ENCODE data around the gene LPIN1.

LPIN1 gene

DNA sequence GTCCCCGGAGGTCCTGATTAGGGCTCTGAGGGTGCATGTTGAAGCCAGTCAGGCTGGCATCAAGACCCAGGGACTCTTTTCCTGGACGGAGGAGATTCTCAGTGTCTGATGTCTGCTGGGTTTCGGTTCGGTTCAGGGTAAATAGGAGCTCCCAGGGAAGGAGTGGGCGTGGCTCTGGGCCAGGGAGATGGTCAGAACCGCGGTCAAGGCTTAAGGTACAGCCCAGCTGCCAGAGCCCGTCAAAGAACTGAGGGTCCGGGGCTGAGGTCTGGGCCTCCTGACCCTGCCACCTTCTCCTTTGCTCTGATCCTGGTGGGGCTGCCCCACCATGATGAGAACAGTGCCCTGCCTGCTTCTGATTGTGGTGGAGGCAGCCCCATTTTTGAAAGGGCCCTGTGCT is 39.8 kb downstream of the LPIN1 start:
- no peak for DNase-seq

DNA sequence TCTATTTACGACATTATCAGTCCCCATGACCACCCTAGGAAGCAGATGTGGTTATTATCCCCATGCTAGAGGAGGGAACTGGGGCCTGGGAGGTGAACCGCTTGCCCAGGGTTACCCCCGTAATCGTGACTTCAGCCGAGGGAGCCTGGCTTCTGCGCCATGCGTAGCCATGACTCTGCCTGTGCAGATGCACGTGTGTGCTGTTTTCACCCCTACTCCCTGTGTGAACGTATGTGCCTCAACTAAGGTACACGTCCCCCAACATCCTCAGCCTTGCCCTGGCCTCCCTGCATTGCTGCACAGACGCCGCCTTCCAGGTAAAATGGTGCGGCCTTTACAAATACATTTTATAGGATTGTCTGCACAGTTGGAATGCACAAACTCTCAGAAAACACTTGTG is 40.2 kb downstream of the LPIN1 start:
- no peak for DNase-seq

DNA sequence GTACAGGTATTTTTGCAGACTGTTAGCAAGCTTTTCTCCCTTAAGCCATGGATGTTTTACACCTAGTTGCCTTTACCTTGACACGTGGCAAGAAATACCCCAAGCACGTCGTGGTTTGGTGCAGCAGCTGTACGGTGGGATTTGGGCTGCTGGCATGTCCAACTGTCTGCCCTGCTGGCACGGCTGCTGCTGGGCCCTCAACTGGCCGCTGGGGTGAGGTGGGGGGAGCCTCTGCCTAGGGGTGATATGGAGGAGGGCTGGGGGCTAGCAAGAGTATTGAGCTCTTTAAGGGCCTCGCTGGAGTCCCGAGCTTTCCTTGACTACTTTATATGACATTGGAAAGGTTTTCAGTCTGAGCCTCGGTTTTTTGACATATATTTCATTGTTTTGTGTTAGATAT is 41.6 kb downstream of the LPIN1 start:
- no peak for DNase-seq

DNA sequence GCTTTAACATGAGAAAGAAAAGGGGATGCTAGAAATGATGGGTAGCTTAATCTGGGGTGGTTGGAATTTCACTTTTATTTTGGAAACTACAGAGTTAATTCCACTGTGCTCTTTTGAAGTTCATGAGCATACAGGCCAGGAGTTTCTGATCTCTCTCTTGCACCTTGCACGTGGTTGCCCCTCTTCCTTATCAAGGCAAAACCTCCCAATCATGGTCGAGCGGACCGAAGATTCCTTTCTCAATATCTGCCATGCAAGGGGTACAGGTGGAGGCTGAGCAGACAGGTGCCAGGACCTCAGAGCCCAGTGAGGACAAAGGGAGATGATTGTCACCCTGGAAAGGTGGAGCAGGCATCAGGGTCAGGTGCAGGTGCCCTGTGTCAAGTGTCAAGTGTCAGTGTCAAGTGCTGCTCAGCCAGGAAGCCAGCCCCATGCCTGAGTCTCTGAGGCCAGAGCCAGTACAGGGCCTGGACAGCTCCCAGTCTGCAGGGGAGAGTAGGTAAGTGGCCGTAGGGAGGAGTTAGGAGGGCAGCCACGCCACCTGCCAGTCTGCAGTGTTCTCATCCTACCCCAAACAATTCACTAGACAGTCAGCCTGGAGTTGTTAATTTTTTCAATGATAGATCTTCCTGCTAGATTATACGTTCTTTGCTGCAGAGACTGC is 42.2 kb downstream of the LPIN1 start:
- DNase-seq = no peak

DNA sequence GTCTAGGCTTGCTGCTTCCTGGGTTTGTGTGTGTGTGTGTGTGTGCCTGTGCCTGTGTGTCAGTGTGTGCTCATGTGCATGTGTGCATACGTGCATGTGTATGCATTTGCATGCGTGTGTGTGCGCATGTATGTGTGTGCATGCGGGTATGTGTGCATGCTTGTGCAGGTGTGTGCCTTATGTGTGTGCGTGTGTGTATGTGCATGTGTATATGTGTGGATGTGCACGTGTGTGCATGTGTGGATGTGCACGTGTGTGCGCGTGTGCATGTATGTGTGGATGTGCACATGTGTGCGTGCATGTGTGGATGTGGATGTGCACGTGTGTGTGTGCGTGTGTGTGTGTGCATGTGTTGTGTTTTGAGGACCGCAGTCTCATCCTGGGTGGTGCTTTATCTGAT is 42.8 kb downstream of the LPIN1 start:
- no peak for DNase-seq

DNA sequence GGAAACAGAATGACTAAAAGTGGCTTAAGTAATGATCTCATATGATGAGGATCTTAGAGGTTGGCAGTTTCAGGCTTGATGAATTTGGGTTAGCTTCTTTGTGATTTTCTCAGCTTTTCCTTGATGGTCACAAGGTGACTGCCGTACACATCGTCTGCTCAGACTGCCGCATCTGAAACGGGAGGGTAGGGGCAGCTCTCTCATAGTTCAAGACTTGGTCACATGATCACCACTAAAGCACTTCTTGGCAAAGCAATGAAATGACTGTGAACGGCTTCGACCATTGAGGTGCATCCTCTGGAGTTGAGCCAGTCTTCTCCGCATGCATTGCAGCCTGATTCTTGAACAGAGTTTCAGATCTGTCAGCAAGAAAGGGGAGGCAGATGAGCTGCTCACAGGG is 43.8 kb downstream of the LPIN1 start:
- no peak for DNase-seq

DNA sequence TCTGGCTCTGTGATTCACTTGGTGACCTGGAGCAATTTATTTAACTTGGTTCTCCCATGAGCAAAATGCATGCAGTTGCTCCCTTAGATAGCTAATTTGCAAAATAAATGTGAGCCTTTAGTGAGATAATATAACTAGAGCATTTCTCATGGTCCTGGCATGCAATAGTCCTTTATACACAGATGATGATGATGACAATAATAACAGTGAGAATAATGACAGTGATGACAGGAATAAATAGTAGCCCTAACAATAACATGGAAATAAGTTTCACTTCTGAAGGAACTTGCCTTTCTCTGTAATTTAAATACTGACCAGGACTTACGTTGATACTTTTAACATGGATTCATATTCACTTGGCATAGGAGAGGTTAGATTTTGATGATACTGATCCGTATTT is 49.2 kb downstream of the LPIN1 start:
- no peak for DNase-seq

DNA sequence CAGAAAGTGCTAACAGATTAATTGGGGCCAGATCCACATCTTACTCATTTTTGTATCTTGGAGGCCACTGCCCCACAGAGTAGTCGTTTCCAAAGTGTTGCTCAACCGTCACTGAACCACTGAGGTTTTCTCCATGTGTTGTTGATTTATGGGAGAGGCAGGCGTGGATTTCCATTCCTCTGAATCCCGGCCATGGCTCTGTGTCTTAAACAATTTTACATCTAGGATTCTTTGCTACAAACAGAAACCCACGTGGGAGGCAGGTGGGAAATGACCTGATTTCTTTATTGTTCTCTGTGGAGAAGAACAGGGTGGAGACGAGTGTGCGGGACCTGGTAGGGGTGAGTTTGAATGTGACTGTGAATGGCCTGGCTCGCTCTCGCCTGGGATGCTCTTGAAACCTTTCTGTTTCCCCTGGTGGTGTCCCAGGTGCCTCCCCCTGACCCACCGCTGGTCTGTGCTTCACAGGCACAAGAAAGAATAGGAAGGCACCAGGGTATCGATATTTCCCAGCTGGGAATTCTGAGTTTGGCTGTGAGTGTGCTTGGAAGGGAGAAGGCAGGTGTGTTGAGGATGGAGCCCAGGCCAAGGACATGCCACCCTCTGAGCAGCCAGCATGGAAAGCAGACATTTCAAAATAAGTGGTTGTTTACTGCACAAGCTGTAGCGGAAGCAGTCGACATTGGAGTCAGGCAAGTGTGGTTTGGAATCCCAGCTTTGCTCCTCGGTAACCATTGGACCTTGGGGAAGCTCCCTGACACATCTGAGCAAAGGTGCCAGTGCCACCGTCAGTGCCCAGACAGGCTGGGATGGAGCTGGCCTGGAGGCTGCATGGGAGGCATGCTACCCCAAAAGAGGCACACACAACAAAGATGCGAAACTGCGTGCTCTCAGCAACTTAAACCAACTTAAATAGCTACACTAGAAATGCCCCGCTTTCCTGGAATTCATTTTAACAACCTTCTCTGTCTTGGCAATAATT is 50.0 kb downstream of the LPIN1 start:
- no peak for DNase-seq

DNA sequence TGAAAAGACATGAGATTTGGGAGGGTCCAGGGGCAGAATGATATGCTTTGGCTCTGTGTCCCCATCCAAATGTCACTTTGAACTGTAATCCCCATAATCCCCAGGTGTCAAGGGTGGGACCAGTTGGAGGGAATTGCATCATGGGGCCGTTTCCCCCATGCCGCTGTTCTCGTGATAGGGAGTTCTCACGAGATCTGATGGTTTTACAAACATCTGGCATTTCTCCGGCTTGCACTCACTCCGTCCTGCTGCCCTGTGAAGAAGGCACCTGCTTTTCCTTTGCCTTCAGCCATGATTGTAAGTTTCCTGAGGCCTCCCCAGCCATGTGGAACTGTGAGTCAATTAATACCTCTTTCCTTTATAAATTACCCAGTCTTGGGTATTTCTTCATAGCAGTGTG is 51.4 kb downstream of the LPIN1 start:
- no peak for DNase-seq

DNA sequence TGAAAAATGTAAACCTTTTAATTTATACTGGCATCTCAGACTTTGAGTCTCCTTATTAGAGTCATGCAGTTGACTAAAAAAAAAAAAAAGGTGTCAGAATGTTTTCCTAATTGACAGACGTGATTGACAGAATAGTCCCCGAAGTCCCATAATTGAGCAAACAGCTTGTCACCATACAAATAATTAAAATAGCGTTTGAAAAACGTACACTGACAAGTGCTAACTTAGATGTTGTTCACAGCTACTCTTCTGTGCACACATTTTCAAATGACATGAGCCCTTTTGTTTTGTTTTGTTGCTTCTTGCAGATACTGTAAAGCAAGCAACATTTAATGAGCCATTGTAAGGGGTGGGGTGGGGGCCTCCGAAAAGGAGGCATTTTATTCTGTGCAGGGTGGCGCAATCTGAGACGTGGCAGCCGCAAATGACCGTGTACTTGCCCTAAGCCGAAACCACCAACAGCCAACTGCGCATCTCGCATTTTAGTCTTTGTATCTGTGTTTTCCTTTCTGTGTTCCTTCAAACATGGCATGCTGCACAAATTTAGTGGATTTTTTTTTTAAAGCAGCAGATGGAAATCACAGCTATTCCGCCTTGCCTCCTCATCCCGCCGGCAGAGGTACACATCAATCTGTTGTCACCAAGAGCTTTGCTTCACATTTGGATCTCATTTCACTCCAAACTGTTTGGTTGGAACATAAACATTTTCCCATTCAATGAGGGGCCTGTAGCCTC is 52.4 kb downstream of the LPIN1 start:
- DNase-seq = no peak

DNA sequence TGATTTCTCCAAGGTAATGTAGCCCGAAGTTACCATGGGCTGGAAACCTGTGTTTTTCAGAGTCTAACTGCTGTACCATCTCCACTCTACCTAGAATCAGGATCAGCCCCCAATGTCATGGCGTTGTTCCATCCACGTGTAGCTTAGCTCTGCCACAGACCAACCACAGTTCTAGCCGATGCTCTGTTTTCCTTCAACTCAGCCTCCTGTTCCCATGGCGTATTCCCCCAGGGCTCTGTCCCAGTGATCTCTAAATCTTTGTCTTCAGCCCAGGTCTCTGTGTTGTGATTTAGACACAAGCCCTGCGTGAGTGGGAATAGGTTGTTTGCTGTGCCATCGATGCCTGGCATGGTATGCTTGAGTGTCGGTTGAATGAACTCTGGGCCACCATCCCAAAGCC is 53.4 kb downstream of the LPIN1 start:
- no peak for DNase-seq

DNA sequence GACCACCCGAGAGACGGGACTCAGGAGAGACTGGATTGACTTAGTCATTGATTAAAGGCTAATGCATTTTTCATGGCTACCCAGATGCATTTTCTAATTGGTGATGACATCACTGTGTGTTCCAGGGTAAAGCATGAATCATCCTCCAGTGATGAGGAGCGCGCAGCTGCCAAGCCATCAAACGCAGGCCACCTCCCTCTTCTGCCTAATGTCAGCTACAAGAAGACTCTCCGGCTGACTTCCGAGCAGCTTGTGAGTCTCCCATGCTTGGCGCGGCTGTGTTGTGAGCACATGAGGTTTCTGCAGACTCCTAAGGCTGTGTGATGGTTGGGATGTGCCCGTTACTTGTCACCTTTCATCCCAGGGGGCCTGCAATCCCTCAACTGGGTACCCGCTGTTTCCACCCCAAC is 56.4 kb downstream of the LPIN1 start:
- DNase-seq = no peak

DNA sequence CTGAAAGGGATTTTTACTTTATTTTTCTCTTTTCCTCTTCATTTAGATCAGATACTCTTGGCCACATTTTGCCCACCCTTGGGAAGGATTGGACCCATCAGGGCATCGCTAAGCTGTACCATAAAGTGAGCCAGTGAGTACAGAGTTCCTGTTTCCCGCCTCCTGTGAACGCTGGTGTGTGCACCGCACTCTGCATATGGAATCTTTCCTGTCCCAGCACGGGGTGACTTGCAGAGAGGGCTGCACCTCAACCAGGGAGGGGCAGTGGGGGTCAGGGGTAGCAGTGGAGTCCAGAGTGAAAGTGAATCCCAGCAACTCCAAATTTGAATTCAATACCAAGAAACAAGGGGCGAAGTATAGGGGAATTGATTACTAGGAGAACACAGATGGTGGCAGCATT is 58.6 kb downstream of the LPIN1 start:
- no peak for DNase-seq

DNA sequence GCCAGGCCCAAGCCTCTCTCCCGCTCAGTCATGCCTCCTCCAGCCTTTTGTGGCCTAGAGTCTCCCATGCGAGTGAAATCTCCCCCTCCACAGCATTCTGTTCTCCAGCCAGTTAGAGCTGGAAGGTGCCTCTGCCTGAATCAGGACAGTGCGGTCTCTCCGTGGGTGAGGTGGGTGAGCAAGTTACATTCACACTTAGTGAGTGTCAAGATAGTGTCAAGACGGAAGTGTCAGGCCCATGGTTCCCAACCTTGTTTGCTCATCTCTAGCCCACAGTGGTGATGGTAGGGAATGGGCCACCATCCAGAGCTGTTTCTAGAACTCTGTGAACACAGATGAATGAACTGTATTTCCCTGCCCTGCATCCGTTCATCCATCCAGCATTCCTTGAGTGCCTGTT is 59.5 kb downstream of the LPIN1 start:
- DNase-seq = no peak

DNA sequence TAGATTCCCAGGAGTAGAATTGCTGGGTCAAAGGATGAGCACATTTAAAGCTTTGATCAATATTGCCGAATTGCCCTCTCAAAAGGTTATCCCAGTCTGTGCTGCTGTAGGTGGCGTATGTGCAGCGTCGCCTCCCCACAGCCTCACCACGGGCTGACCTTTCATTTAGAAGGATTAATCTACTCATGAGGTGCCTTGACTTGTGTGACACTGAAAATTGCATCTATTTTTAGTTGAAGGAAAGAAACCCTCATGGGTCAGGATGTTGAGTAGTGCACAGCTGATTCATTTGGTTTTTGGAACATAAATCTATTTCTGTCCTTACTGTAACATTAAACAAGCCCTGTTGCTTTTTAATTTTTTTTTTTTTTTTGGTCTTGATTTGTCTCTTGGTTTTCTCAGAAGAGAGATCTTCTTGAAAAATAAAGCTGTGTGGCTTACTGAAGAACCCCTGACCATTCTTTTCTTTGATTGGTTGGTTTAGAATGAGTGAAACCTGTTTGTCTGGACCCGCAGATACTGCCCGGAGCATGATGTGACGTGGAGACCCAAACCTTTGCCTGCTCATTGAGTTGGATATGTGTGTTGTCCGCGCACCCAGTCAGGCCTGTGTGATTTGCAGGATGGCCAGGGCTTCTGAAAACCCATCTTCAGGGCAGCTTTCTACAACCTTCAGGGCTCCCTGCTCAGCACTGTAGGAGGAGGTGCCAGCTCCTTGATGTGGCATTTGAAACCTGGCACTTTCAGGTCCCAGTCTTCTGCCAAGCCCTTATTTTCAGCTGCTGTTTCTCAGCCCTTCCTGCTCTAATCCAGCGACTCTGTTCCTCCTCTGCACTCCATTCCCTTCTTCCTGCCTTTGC is 61.0 kb downstream of the LPIN1 start:
- no peak for DNase-seq

DNA sequence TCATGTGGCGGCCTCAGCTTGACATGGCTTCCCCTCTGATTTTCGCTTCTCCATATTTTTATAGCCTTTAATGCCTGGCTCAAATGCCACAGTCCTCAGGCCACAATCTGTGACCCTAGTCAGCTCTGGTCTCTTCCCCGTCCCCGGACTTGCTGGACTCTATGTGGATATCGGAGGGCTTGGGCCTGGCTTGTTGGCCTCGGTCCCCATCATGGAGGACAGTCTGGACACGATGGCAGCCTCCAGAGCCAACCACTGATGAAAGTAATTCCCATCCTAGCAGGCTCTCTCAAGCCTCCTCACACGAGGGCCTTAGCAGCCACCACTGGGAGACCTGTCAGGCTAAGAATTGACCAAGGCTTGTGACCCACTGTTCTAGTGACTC is 61.6 kb downstream of the LPIN1 start:
- DNase-seq = no peak

DNA sequence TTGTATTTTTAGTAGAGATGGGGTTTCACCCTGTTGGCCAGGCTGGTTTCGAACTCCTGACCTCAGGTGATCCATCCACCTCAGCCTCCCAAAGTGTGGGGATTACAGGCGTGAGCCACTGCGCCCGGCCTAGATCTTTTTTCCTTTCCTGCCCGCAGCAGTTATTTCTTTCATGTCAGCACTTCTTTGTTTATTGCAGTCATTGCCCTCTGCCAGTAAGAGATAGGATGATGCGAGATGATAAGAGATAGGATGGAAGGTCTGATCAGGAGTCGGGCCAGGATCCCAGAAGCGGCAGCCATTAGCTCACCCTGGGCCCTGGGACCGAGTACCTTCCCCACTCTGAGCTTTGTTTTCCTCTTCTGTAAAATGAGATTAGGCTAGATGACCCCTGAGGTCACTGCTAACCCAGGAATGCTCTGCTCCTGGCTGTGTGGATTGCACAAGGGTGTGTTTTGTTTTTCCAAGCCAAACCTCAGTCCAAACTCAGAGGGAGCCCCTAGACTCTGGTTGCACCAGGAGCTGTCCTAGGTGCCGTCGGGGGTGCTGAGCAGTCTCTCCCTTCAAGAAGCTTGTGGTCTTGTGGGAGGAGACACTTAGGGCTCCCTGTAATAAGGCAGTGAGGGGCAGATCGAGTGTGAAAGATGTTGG is 63.3 kb downstream of the LPIN1 start:
- no peak for DNase-seq

DNA sequence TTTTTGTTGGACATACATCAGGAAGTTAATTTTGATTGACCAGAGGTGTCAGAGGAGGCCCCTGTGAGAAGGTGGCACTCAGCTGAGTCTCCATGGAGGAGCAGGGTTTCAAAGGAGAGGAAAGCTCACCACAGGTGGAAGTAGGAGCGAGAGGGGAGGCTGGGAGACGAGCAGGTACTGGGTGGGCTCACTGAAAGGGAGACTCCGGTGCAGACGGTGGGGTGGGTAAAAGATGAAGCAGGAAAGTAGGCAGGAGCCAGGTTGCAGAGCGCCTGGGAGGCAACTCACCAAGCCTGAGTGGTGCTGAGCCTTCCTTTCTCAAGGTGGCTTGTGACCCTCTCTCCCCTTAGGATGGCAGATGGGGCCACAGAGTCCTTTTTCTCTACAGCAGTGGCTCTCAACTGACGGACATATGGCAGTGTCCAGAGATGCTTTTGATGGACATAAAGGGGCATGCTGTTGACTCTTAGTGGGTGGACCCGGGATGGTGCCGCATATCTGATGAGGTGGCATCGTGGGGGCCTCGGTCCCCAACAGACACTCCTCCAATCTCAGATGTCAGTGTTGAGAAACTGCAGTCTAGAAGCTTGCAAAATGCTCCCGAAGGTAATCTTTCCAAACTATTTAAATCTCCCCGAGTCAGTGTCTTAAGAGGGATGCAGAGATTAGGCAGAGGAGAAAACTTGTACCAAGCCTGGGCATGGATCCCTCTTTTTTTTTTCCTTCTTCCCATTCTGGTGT is 64.0 kb downstream of the LPIN1 start:
- no peak for DNase-seq

DNA sequence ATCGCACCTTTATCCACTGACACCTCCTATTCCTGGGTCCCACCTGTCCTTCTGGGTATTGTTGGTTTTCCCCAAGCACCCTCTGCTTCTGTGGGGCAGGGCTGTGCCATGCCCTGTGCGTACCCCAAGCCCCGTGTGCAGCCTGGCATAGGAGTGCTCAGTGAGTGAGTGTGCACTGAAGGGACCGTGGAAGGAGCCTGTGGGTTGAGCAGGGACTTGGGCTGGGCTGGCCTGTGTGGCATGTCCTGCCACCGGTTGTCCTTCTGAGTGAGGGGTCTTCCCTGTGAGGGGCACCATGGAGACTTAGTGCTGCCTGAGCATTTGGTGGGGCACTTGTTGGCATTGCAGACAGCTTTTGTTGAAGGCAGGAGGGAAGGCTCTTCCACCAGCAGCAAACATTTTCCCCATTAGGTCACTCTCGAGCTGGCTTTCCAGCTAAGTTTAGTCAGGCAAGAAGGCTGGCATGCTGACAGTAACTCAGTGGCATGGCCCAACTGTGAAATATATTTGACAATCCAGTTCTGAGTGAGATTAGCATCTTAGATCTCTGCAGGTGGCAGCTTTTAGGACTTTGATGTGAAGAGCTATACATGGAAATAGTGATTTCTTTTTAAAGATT is 64.7 kb downstream of the LPIN1 start:
- no peak for DNase-seq

DNA sequence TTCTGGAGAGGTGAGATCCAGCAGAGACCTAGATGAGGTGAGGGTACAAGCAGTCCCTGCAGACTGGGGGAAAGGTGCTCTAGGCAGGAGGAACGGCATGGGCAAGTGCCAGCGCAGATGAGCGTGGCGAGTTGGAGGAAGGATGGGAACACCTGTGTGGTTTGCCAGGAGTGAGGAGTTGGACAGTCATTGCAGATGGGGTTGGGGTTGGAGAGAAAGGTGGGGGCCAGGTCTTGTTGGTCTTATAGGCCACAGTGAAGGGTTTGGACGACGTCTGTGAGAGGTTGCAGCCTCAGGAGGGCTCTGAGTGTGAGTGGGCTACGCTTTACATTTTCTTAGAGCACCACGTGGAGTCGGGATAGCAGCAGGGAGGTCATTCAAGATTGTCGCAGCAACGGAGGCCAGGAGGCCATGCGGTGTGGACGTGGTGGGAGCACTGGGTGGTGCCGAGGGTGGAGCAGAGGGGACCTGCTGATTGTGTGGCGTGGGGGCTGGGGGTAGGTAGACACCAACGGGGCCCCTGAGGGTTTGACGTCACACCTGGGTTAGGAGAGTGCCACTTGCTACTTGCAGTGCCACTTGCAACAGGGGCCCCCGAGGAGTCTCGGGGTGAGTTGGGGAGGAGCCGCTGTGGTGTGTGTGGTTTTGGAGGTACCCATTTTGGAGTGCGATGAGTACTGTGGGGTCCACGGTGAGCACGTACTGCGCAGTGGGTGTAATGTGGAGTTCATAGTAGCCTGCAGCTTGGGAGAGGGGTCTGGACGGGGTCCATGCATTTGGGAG is 66.2 kb downstream of the LPIN1 start:
- DNase-seq = no peak
